Esophagus muscularis mucosa (tissue), 4 donors: ENCODE measurements around the gene NFIB. TPM values are rescaled to one million over a fixed set of nuclear protein-coding genes. Genes with fewer than 3 reads are reported as not detected.

ENCODE experiments used
- DNase-seq: peaks from one replicate; pipeline ENCODE4 v3.0.0-alpha.2; 2017; ENCODE audit errors: extremely low spot score
- H3K27ac ChIP-seq, 4 donors: fragments of 200-600 bp; sonication (generic); replicated peaks in 1 of 4; 1 replicate in 3 of 4; 2 replicates in 1 of 4; pipeline ENCODE4 v1.5.1; 2016 to 2019; ENCODE audit warnings: mild to moderate bottlenecking in 1 of 4
- H3K27me3 ChIP-seq, 4 donors: fragments of 200-600 bp; sonication (generic); one replicate each; pipeline versions ENCODE4 v1.5.1 to v1.6.0; 2016 to 2019
- H3K36me3 ChIP-seq, 4 donors: fragments of 200-600 bp; sonication (generic); one replicate each; pipeline ENCODE4 v1.5.1; 2016 to 2019
- H3K4me1 ChIP-seq, 4 donors: fragments of 200-600 bp; sonication (generic); one replicate each; pipeline ENCODE4 v1.5.1; 2016 to 2019
- H3K4me3 ChIP-seq, 4 donors: fragments of 200-600 bp; sonication (generic); 1 replicate in 2 of 4; 2 replicates in 2 of 4; pipeline ENCODE4 v1.5.1; 2016 to 2019; ENCODE audit warnings: mild to moderate bottlenecking in 4 of 4, moderate library complexity in 1 of 4
- H3K9me3 ChIP-seq, 4 donors: fragments of 200-600 bp; sonication (generic); 1 replicate in 3 of 4; 2 replicates in 1 of 4; pipeline ENCODE4 v1.5.1; 2016 to 2019
- EP300 ChIP-seq: sonication (generic); formaldehyde crosslinking; IDR thresholded peaks from one replicate; pipeline ENCODE4 v1.6.1; 2017; ENCODE audit warnings: antibody characterized with exemption
- POLR2A ChIP-seq: fragments of 450-650 bp; IDR thresholded peaks from one replicate; pipeline ENCODE4 v1.6.1; 2017; ENCODE audit warnings: antibody characterized with exemption, moderate library complexity, mild to moderate bottlenecking, low read depth
- POLR2AphosphoS5 ChIP-seq, 2 donors: sonication (generic); formaldehyde crosslinking; IDR thresholded peaks; one replicate each; pipeline ENCODE4 v1.6.1; 2017; ENCODE audit warnings: antibody characterized with exemption in 2 of 2
- WGBS: methylation state at CpG from one replicate; pipeline ENCODE4 v1.1.5; 2018; 5-methylcytosine and 5-hydroxymethylcytosine counted together
- intact Hi-C: fragments of 100-400 bp; cut with DNase I; formaldehyde crosslinking; loops from one replicate; pipeline ENCODE4 v1.15.1; 2023
- total RNA-seq, 4 donors: library from RNA; depleted of rRNA; stranded (reverse); fragments of >200 nt; gene quantifications; one replicate each; pipeline versions ENCODE4 v1.1.0 to v1.2.1, GENCODE V29; 2016
- TF ChIP-seq, protein P1 (sequence below), 3 experiments: fragments of 200-600 bp in 2 of 3; fragments of 450-650 bp in 1 of 3; sonication (generic) in 2 of 3; IDR thresholded peaks; one replicate each; pipeline ENCODE4 v1.5.1; 2017 to 2019; ENCODE audit warnings: antibody characterized with exemption in 3 of 3, mild to moderate bottlenecking in 2 of 3, moderate library complexity in 1 of 3

NFIB gene
- total RNA-seq, 4 donors from 2014 or later = 38.1 to 64.4 (median 55.8) TPM

DNA sequence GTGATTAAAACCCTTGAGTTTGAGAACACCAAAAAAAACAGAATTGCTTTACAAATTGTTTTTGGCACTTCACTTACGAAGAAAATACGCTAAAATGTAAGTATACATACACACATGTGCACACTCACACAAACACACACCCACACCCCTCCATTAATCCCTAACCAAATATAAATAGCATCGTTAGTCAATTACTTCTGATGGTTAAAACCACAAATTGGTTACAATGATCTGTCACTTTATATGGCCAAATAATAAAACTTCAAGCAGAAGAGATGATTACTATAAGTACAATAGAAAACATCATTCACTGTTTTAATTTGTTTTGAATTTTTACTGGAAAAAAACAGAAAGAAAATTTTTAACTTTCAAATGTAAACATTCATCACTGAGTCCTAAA lies 103.5 kb downstream of the NFIB start:
- no peak for DNase-seq
- intact Hi-C loops = no loop called here
- Histone ChIP-seq H3K27ac (no peak overlapping the region), H3K27me3 (no peaks in the 10 kb centered on the region), H3K4me3 (no peak overlapping the region), H3K9me3 (no peaks in the 10 kb centered on the region), H3K36me3 (no peaks in the 10 kb centered on the region), H3K4me1 (peaks cover 43 to 86% (median 66%) of the 10 kb centered on the region in 4 donors)
- TF ChIP-seq POLR2AphosphoS5 (IDR thresholded peaks at IDR 0.05) (no peak), EP300 (no peak), POLR2A (no peak)
- TF ChIP-seq, protein P1, sequence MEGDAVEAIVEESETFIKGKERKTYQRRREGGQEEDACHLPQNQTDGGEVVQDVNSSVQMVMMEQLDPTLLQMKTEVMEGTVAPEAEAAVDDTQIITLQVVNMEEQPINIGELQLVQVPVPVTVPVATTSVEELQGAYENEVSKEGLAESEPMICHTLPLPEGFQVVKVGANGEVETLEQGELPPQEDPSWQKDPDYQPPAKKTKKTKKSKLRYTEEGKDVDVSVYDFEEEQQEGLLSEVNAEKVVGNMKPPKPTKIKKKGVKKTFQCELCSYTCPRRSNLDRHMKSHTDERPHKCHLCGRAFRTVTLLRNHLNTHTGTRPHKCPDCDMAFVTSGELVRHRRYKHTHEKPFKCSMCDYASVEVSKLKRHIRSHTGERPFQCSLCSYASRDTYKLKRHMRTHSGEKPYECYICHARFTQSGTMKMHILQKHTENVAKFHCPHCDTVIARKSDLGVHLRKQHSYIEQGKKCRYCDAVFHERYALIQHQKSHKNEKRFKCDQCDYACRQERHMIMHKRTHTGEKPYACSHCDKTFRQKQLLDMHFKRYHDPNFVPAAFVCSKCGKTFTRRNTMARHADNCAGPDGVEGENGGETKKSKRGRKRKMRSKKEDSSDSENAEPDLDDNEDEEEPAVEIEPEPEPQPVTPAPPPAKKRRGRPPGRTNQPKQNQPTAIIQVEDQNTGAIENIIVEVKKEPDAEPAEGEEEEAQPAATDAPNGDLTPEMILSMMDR (IDR thresholded peaks at IDR 0.05) = no peak
- WGBS = 93% methylated on average over 3 of the region's 3 CpGs

DNA sequence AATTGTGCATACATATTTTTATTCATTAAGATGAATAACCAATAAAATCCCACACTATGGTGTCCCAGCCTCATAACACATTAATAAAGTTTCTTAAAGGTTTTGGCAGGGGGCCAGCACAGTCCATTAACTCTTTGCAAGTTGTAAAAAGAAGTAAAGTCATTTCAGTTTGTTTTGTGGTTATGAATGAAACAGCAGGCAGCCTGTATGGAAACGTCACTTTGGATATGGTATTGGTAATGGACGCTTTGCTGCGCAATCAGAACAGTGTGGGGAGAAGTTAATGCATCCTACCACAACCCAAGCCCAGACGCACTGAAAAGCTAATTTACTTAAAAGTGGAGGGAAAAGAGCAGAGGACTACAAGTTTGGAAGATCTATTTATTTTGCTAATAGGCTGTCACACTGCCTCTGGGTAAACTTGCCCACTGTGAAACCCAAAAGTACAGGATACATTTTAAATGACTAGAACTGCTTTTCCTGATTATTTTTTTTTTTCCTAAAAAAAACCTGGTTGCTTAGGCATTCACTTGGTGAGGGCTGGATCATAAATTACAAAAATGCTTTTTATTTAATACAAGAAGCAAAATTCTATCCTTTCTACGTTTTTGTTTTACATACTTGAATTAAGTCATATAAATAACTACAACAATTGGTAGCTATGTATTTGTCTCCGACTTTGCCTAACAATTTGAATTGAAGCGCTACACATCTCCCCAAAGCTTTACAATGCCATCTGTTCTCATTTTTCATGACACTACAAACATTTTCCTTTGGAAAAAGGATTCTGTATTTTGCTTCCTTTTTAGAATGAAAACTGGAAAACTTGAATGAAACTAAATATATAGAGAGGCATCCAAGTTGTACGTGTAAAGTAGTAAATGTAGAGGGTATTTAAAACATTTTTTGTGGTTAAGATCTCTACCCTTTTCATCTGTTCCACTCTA lies 104.3 kb downstream of the NFIB start:
- intact Hi-C loops = loop anchor here (5.0 kb wide), 1 partner anchor 103 kb away; the partner anchor contains the start of gene NFIB
- TF ChIP-seq, protein P1 (IDR thresholded peaks at IDR 0.05) = no peak
- TF ChIP-seq POLR2AphosphoS5 (IDR thresholded peaks at IDR 0.05) = no peak
- TF ChIP-seq POLR2A = no peak
- TF ChIP-seq EP300 = no peak
- H3K9me3 ChIP-seq = no peaks in the 10 kb centered on the region
- H3K4me1 ChIP-seq = peaks cover 46 to 86% (median 70%) of the 10 kb centered on the region in 4 donors
- no peaks in the 10 kb centered on the region for H3K36me3 ChIP-seq
- no peaks in the 10 kb centered on the region for H3K27me3 ChIP-seq
- H3K27ac ChIP-seq = no peak overlapping the region
- no peak overlapping the region for H3K4me3 ChIP-seq
- WGBS = 79% methylated on average over 8 of the region's 8 CpGs
- no peak for DNase-seq

DNA sequence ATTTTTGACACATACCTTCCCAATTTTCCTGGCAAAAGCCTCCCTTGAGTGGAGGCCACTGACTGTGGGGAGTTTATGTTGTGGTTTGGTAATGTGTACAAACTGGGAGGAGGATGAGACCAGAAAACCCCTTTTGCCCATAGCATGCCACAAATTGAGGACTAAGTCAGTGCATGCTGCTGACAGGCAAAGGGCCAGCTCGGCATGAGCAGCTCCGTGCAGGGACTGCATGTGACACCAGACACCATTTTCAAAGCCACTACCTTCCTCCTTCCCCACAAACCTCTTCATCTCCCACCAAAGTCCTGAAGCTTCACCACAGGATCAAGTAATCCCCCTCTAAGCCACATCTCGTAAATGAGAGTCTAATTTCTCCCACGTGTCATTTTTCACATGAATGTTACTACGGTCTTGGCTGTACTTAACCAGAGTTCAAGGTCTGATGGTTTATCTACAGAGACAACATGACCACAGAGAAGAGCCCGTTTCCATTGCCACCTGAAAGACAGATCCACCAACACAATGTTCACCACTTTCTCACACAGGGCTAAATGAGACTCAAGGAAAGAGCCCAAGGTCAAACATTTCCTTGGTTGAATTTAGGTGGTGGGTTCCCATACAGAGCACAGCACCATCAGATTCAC lies 106.5 kb downstream of the NFIB start:
- intact Hi-C loops = loop anchor here (5.0 kb wide), 1 partner anchor 105 kb away; the partner anchor contains the start of gene NFIB
- no peaks in the 10 kb centered on the region for H3K27me3 ChIP-seq
- no peaks in the 10 kb centered on the region for H3K9me3 ChIP-seq
- TF ChIP-seq POLR2A = no peak
- TF ChIP-seq, protein P1 (IDR thresholded peaks at IDR 0.05) = no peak
- no peak for TF ChIP-seq EP300
- TF ChIP-seq POLR2AphosphoS5 (IDR thresholded peaks at IDR 0.05) = no peak
- no peak overlapping the region for H3K4me3 ChIP-seq
- peak overlapping the region in 1 of 4 donors; percentile 5 for H3K27ac ChIP-seq
- peaks cover 49 to 87% (median 80%) of the 10 kb centered on the region in 4 donors for H3K4me1 ChIP-seq
- DNase-seq = no peak
- WGBS = 89% methylated on average over 6 of the region's 6 CpGs
- no peaks in the 10 kb centered on the region for H3K36me3 ChIP-seq

DNA sequence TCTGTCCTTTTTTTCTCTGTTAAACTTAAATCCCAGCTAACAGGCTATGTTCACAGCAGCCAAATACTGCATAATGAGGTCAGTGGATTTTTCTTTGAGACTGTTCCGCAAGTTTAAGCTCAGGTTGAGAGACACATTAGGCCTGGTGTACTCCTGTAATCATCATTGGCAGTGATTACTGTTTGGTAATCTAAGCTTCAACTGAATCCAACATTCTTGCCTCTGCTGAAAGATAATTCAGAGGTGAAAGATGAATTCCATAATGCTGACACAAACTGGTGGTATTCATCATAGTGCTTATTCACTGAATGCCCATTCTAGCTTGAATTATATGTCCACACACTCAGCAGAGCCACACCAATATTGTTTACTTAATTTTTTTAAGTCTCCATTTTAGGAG lies 108.5 kb downstream of the NFIB start:
- Histone ChIP-seq H3K27ac (peak overlapping the region; percentile 67 to 78 (median 72)), H3K36me3 (no peaks in the 10 kb centered on the region), H3K4me3 (no peak overlapping the region), H3K9me3 (no peaks in the 10 kb centered on the region), H3K27me3 (no peaks in the 10 kb centered on the region), H3K4me1 (peaks cover 45 to 85% (median 75%) of the 10 kb centered on the region in 4 donors)
- 57% methylated on average over 1 of the region's 1 CpG for WGBS
- DNase-seq = no peak
- intact Hi-C loops = loop anchor here (5.0 kb wide), 1 partner anchor 107 kb away; the partner anchor contains the start of gene NFIB
- no peak for TF ChIP-seq EP300
- peak in 1 of 2 donors; percentile 39 for TF ChIP-seq POLR2AphosphoS5 (IDR thresholded peaks at IDR 0.05)
- TF ChIP-seq POLR2A = no peak
